HL-60 (cell line): ENCODE results near the gene NPAS2.

Source experiments
- DNase-seq, 2 experiments: peaks; one replicate each; pipeline ENCODE4 v3.0.0-alpha.2; 2010 to 2020; ENCODE audit warnings: low read depth in 1 of 2, low spot score in 1 of 2
- H3K27ac ChIP-seq: fragments of 250-450 bp; sonication (Bioruptor Pico); replicated peaks from 2 replicates; pipeline ENCODE4 v1.5.1; 2020; ENCODE audit warnings: mild to moderate bottlenecking, moderate library complexity
- H3K27me3 ChIP-seq: fragments of 250-450 bp; sonication (Bioruptor Pico); 2 replicates; pipeline ENCODE4 v1.5.1; 2021; ENCODE audit warnings: mild to moderate bottlenecking, moderate library complexity; ENCODE audit not compliant: insufficient read depth, poor library complexity, severe bottlenecking
- H3K4me3 ChIP-seq: replicated peaks from 2 replicates; pipeline ENCODE4 v1.5.1; 2011; ENCODE audit warnings: mild to moderate bottlenecking, control low read depth, low read length; ENCODE audit not compliant: insufficient read depth
- GABPA ChIP-seq: IDR thresholded peaks from 2 replicates; pipeline ENCODE4 v1.6.1; 2012; ENCODE audit warnings: low read depth
- POLR2AphosphoS5 ChIP-seq: IDR thresholded peaks from 2 replicates; pipeline ENCODE4 v1.6.1; 2012; ENCODE audit warnings: low read depth
- REST ChIP-seq: IDR thresholded peaks from 2 replicates; pipeline ENCODE4 v1.6.1; 2012; ENCODE audit warnings: low read depth; ENCODE audit not compliant: insufficient replicate concordance
- SPI1 ChIP-seq: IDR thresholded peaks from 2 replicates; pipeline ENCODE4 v1.6.1; 2012; ENCODE audit warnings: low read depth, mild to moderate bottlenecking, borderline replicate concordance
- TF ChIP-seq, protein P1 (sequence below): IDR thresholded peaks from one replicate; pipeline ENCODE4 v1.5.1; 2011; ENCODE audit warnings: low read length, control low read depth, inconsistent platforms; ENCODE audit not compliant: insufficient read depth

NPAS2 gene

DNA sequence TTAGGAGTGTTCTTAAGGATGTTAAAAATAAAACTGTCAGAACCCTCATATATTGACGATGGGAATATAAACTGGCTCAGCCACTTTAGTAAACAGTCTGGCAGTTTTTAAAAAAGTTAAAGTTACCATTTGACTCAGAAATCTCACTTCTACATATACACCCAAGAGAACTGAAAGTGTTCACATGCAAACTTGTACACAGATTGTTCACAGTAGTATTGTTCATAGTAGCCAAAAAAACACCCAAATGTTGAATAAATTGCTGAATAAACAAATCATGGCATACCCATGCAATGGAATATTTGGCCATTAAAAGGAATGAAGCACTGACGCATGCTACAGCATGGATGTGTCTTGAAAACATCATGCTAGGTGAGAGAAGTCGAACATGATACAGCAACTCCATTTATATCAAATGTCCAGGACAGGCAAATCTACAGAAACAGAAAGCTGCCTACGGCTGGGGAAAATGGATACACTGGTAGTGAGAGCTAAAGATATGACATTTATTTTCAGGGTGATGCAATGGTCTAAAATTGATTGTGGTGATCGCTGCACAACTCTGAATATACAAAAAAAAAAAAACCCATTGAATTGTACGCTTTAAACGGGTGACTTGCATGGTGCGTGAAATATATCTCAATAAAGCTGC is 192.2 kb downstream of the NPAS2 start:
- DNase-seq = no peak
- no peak overlapping the region for H3K27ac ChIP-seq
- no peaks in the 10 kb centered on the region for H3K27me3 ChIP-seq
- no peak overlapping the region for H3K4me3 ChIP-seq
- TF ChIP-seq, protein P1, sequence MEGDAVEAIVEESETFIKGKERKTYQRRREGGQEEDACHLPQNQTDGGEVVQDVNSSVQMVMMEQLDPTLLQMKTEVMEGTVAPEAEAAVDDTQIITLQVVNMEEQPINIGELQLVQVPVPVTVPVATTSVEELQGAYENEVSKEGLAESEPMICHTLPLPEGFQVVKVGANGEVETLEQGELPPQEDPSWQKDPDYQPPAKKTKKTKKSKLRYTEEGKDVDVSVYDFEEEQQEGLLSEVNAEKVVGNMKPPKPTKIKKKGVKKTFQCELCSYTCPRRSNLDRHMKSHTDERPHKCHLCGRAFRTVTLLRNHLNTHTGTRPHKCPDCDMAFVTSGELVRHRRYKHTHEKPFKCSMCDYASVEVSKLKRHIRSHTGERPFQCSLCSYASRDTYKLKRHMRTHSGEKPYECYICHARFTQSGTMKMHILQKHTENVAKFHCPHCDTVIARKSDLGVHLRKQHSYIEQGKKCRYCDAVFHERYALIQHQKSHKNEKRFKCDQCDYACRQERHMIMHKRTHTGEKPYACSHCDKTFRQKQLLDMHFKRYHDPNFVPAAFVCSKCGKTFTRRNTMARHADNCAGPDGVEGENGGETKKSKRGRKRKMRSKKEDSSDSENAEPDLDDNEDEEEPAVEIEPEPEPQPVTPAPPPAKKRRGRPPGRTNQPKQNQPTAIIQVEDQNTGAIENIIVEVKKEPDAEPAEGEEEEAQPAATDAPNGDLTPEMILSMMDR = no peak
- no peak for TF ChIP-seq POLR2AphosphoS5
- no peak for TF ChIP-seq REST
- no peak for TF ChIP-seq GABPA
- TF ChIP-seq SPI1 = no peak

DNA sequence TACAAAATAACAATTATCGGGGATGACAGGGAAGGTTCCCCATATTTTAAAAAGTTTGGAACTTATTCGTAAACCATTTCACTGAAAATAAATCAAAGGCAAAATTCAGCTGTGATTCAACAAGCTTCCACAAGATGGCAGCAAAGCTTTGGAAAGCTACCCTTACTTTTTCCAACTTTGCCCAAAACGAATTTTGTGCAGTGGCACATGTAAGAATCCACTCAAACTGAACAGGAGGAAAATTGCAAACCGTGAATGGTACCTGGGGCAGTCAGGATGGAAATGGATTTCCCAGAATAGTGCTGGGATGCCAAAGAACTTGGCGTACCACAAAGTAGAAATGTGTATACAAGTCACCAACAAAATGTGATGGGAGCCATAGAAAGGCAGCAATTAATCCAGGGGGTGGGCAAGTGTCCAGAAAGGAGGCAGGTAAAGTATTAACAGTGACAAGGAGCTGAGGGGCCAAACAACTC is 192.8 kb downstream of the NPAS2 start:
- Histone ChIP-seq H3K4me3 (no peak overlapping the region), H3K27me3 (no peaks in the 10 kb centered on the region), H3K27ac (no peak overlapping the region)
- no peak for TF ChIP-seq REST
- TF ChIP-seq, protein P1 = peak; percentile 56
- no peak for TF ChIP-seq SPI1
- no peak for TF ChIP-seq GABPA
- TF ChIP-seq POLR2AphosphoS5 = no peak
- DNase-seq = peak in 1 of 2 experiments; percentile 34

DNA sequence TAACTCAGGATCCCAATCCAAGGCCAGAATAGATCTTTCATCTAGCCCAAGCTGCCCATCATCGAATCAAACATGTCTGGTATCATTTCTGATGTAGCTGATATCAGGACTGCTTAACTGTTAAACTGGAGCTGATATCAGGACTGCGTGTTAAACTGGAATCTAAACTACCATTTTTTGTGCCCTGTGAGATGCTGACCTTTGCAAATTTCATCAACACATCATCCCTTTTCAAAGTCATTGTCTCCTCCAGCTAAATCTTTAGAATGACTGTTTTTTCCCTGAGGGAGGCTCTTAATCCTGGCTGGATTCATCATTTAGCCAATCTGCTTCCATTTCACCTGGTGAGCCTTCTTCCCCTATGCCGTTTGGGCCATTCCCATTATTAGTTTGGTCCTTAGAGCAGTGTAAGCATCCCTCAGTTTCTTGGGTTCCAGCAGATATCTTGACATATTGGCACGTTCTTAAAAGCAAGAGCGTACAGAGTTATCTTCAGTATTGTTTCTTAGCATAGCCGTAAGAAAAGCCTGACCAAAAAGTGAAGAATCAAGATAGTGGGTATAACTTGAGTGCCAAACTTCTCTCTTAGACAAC is 194.4 kb downstream of the NPAS2 start:
- TF ChIP-seq, protein P1 = no peak
- TF ChIP-seq GABPA = no peak
- TF ChIP-seq SPI1 = no peak
- H3K27ac ChIP-seq = no peak overlapping the region

GRCh38 chr2:101017371-101017770 is 197.4 kb downstream of the NPAS2 start:
- no peaks in the 10 kb centered on the region for H3K27me3 ChIP-seq
- DNase-seq = no peak
- no peak overlapping the region for H3K4me3 ChIP-seq
- TF ChIP-seq GABPA = no peak
- no peak for TF ChIP-seq POLR2AphosphoS5
- no peak for TF ChIP-seq REST
- TF ChIP-seq, protein P1 = no peak
- no peak for TF ChIP-seq SPI1
- H3K27ac ChIP-seq = no peak overlapping the region

More for the DNA sequence above, 194.4 kb downstream of the NPAS2 start:
- DNase-seq = no peak
- Histone ChIP-seq H3K27me3 (no peaks in the 10 kb centered on the region), H3K4me3 (no peak overlapping the region)
